SW 1271 (cell line): ENCODE measurements around the gene PFKFB3.
"Not testable (repeated sequence)": the region's sequence is repeated elsewhere in the genome, so short reads cannot be mapped to it uniquely, and the experiment has no call there.

Source experiments
- DNase-seq, 2 experiments: peaks; one replicate each; lab custom pipeline; 2025; lab: John Stamatoyannopoulos, UW

PFKFB3 gene

DNA sequence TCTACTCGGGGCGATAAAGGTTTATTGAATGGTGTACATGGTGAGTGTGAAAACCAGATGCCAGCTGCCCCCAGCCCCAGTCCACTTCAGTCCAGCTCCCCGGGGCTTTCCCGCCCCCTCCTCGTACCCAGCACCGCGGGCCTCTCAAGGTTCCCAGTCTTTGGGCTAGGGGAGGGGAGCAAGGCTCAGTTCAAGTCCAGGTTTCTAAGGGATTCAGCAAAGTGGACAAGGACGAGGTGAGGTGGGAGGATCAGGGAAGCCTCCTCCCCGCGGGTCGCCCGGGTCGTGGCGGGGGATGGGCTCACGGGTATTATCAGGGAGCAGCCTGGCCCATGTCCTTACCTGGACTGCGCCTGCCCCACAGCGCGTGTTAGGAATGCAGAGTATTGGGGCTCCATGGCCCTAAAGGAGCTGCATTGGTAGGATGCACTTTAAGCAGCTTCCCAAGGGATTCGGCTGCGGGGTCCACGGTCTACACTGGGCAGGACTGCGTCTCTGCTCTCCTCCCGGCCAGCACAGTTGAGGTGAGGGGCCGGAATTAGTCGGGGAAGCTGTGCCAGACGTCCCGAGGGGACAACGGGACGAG is 541 bp upstream of the PFKFB3 start:
- DNase-seq = no peak

DNA sequence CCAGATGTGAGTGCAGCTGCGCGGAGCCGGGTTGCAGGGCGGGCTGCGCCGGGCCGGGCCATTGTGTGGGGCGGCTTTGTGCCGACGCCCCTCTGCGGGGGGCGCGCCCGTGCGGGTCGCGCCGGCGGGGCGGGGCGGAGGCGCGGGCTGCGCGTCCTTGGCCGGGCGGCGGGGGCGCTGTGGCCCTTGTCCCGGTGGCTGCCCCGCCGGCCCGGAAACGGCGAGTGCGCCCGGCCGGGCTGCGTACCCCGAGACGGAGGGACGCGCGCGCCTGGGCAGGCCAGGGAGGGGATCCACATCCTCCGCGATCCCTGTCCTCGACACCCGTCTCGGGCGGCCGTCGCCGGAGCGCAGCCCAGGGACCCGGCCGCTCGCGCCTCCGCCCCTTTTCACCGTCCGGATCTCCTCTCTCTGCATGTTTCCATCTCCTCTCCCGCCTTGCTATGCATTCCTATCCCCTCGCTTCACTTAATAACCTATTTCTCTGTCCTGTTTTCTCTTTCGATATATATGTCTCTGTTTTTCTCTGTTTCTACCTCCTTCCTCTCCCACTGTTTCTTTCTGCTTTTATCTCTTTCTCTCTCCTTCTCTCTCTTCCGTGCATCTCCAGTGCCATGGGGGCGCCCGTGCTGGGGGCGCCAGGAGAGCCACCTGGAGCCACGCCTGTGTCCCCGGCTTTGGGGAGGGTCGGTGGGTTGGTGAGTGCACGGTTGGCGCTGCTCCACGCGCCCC is 765 bp downstream of the PFKFB3 start:
- peak in 1 of 2 experiments; percentile 30 for DNase-seq

DNA sequence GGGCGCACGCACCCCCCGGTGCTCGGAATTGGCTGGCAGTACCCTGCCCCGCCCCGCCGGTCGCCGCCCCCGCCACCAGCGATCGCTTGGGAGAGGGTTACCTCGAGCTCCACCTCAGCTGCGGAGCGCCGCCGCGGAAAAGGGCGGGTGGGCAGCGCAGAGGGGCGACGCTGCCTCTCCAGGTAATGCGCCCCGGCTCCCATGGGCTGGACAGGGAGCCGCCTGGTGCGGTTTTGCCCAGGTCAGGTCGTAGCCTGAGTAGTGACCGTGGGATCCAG is 1.3 kb downstream of the PFKFB3 start:
- DNase-seq = peak in 1 of 2 experiments; percentile 39

DNA sequence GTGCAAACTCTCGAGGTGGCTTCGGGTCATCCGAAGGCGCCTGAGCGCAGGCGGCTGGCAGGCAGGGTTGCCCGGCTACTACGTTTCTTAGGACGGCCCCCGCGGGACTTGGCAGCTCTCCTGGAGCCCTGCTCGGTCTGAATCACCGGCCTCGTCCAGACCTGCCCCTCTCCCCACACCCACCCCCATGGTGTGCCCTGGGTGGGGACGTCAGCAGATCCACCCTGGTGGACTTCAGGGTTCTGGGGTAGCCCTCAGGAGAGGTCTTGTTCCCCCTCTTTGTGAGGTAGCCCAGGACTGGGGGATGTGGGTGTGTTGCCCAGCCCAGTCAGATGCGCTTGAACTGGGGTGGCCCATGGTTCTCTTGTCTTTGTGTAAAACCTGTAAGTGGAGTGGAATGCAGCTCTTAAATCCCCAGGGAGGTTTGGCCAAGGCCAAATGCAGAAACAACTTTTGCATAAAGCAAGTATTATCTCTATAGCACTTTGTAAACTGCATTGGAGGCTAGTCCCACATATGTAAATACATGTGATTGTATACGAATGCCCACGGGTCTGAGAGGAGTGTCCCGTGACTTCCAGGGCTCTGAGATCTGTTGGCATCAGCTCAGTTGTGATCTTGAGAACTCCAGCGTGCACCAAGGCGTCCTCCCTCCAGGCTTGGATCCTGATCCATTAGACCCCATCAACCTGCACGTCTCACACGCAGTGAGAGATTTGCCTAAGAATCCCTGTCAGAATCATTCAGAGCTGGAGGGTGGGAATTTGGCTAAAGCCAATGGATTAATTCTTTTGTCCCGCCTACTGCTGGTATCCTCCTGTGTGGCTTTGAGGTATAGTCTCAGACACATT is 1.8 kb downstream of the PFKFB3 start:
- DNase-seq = peak in 1 of 2 experiments; percentile 39

GRCh38 chr10:6206486-6206885 is 3.8 kb downstream of the PFKFB3 start:
- DNase-seq = not testable (repeated sequence)

GRCh38 chr10:6207658-6208057 is 4.9 kb downstream of the PFKFB3 start:
- DNase-seq = no peak

- no peak for DNase-seq
These were observed 6.1 kb downstream of the PFKFB3 start for GRCh38 chr10:6208799-6209235.

DNA sequence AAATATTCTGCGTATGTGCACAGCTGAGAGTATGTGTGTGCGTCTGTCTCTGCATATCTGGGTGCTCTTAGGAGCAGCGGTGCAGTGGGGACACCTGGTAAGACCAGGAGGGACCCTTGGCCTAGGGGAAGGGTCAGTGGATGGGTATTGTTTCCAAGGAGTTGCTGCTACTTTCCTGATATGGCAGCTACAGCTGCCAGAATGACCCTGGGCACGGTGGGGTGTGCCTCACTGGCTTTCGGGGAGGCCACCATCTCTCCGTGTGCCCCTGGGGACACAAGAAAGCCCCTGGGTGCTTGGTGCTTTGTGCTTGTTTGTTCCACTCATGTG is 8.6 kb downstream of the PFKFB3 start:
- no peak for DNase-seq

DNA sequence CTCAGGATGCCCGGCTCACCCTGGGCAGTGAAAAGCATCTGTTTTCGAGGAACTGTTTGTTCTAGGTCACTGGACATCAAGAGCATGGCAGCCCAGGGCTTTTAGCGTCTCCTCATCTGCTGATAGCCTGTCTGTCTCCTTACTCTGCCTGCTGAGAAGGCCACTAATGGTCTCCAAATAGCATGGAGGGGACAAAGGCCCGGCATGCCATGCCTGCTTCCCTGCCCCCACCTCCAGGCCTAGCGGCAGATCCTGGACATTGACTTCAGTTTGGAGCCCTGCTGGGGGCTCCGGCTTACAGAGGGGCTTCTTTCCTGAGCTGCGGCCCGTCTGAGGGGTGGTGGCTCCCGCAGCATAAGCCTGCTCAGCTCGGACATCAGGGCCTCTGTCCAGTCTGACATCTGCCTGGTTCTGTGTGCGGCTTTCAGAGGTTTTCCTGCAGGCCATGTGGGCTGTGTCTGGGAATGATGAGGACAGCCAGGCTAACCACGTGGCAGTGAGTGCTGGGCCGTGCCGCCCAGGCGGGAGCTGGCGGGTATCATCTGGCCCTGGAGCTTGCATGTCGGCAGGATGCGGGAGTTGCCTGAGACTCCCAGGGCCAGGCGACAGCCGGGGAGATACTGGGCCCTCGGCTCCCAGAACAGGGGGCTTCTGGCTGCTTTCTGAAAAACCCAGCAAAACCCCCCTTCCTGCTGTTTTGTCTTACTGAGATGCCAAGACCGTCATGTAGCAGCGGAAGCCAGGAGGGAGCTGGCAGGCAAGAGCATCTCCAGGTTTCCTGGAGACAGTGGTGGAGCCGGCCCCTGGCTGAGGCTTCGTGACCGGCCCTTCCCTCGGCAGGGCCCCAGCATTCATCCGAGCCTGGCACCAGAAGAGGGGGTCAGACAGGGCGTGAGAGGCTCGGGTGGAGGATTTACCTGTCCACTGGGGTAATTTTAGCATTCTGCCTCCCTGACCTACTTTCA is 9.2 kb downstream of the PFKFB3 start:
- no peak for DNase-seq

DNA sequence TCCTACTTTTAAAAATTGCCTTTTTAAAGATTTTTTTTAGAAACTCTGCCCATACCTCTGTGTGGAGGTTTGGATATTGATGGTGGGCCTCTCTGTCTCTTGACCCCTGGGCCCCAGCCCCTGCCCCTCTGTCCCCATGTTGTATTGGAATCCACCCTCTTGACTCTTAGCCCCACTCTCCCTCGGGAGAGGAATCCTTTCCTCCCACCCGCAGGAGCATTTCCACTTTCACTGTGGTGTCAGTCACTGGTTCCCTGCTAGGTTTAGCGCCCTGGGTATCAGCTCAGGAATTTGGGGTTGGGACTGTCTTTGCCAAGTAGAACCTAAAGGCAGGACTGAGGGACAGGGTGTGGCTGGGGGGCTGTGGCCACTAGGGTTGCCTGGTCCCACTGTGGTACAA is 10.1 kb downstream of the PFKFB3 start:
- DNase-seq = no peak

DNA sequence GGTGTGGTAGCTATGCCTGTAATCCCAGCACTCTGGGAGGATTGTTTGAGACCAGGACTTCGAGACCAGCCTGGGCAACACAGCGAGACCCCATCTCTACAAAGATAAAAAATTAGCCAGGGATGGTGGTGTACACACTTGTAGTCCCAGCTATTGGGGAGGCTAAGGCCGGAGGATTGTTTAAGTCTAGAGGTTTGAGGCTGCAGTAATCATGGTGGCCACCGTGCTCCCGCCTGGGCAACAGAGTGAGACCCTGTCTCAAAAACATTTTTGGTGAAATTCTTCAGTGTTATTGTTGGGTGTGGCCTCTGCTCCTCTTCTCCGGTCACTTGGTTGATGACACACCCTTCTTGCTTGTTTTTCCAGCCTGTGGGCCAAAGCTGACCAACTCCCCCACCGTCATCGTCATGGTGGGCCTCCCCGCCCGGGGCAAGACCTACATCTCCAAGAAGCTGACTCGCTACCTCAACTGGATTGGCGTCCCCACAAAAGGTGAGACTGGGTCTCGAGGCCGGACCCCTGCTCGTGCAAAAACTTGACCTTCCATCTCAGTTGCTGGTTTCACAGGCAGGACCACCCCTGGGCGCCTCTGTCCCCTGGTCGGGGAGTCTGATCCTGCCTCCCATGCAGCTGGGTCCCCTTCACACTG is 10.6 kb downstream of the PFKFB3 start:
- no peak for DNase-seq

DNA sequence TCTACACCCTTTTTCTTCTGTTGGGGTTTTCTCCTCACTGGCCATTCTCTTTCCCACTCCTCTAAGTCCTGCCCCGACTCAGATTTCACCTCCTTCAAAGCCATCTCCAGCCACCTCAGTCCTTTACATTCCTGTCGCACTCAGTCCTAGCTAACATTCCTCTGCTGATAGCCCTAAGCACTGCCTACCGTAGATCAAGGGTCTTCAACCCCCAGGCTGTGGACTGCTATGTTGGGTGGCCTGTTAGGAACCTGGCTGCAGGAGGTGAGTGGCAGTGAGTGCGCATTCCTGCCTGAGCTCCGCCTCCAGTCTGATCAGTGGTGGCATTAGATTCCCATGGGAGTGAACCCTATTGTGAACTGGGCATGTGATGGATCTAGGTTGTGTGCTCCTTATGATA is 11.2 kb downstream of the PFKFB3 start:
- no peak for DNase-seq

- no peak for DNase-seq
These were observed 11.9 kb downstream of the PFKFB3 start for GRCh38 chr10:6214612-6215011.

DNA sequence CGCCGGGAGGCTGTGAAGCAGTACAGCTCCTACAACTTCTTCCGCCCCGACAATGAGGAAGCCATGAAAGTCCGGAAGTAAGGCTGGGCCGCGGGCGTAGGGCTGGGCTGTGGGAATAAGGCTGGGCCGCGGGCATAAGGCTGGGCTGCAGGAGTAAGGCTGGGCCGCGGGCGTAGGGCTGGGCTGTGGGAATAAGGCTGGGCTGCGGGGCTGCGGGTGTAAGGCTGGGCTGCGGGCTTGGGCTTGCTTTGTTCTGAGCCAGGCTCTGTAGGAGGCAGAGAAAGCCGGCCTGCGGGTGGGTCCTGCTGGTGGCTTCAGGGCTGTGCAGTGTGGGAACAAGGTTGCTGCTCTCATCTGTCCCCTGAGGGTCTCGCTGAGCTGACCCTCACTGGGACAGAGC is 12.5 kb downstream of the PFKFB3 start:
- no peak for DNase-seq

DNA sequence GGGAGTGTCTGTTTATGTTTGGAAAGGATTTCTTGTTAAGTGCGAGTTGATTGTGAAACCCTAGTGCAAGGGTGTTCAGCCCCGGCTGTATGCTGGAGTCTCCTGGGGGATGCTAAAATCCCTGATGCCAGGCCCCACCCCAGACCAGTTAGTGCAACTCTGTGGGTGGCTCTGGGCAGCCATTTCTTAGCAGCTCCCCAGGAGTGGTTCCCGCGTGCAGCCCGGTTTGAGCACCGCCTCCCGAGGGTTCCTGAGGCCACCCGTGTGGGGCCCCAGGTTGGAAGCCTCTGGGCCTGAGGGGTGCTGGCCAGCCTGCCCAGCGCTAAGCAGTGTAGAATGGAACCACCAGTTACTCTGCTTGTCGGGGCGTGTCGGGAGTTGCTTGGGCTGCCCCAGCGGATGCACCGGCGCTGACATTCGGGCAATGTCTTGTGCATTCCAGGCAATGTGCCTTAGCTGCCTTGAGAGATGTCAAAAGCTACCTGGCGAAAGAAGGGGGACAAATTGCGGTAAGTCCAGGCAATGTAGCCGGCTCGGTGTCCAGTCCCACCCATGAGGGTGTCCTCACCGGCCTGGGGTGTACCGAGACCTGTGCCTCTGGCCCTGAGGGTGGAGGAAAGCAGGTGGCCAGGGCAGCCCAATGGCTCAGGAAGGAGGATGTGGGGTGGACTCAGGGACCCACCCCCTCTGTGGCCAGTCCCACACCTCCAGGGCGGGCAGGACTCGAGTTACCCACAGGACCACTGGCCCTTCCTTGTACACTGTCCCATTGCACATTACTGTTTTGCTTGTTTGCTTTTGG is 13.2 kb downstream of the PFKFB3 start:
- no peak for DNase-seq

- DNase-seq = no peak
These were observed 14.2 kb downstream of the PFKFB3 start for GRCh38 chr10:6216916-6217315.

- no peak for DNase-seq
These were observed 14.9 kb downstream of the PFKFB3 start for GRCh38 chr10:6217611-6218010.

DNA sequence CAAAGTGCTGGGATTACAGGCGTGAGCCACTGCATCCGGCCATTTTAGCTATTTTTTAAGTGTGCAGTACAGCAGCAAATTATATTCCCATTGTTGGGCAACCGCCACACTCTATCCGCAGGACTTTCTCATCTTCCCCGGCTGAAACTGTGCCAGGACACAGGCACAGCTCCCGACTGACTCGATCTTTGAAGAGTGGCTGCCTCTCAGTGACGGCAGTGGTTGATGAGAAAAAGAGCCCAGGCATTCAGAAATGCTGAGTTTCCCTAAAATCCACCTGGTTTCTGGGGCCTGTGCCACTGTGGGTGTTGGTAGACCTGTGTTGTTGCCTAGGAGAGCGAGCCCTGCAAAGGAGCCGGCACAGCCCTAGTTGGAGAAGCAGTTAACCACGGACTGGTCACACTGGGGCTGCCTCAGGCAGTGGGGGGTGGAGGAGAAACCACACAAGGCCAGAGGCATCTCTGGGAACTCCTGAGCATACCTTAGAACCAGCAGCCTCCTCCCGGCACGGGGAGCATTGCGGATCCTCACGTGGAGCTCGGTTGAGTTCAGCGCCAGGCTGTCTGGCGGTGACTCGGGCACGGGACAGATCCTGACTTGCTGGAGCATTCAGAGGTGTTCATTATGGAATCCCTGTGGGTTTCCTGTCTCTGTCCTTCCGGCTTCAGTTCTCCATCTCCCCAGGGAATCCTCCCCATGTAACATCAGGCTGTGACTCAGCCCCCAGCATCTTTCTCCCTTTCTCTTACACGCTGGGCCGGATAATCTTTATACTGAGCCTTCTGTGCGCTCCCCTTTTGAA is 16.2 kb downstream of the PFKFB3 start:
- no peak for DNase-seq

- DNase-seq = no peak
These were observed 16.7 kb downstream of the PFKFB3 start for GRCh38 chr10:6219494-6219836.
